HFFc6 (cell line): ENCODE measurements around the gene AUTS2. TPM values are rescaled to one million over a fixed set of nuclear protein-coding genes. Genes with fewer than 3 reads are reported as not detected.

Source experiments
- DNase-seq: peaks from one replicate; pipeline ENCODE4 v3.0.0-alpha.2; 2018
- H3K27ac Mint-ChIP-seq: 2 replicates; pipeline ENCODE4 v1.8.0; 2020; ENCODE audit warnings: mild to moderate bottlenecking, mixed read lengths
- H3K27me3 Mint-ChIP-seq: 2 replicates; pipeline ENCODE4 v1.8.0; 2021; ENCODE audit warnings: mild to moderate bottlenecking, moderate library complexity, mixed read lengths; ENCODE audit not compliant: insufficient read depth
- H3K36me3 Mint-ChIP-seq: 2 replicates; pipeline ENCODE4 v1.8.0; 2021; ENCODE audit warnings: low read depth, mixed read lengths
- H3K4me1 Mint-ChIP-seq: 2 replicates; pipeline ENCODE4 v1.8.0; 2020; ENCODE audit warnings: low read depth, mixed read lengths
- H3K4me3 Mint-ChIP-seq: 2 replicates; pipeline ENCODE4 v1.8.0; 2020; ENCODE audit warnings: mild to moderate bottlenecking, moderate library complexity, mixed read lengths
- H3K9me3 Mint-ChIP-seq: 2 replicates; pipeline ENCODE4 v1.8.0; 2020; ENCODE audit warnings: mild to moderate bottlenecking, mixed read lengths
- CTCF ChIP-seq: fragments of 200-600 bp; sonication (generic); IDR thresholded peaks from 2 replicates; pipeline ENCODE4 v1.5.0; 2021; ENCODE audit warnings: antibody characterized with exemption, mild to moderate bottlenecking
- total RNA-seq, 6 experiments: library from RNA; stranded (reverse); fragmentation: NEBNext Ultra II Directional; extraction: Animal tissue kit (Norgen Biotek cat#: 25700); gene quantifications; 2 replicates in 1 of 6; 3 replicates in 5 of 6; pipeline ENCODE4 v1.2.3, GENCODE V29; 2021

The AUTS2 gene
- total RNA-seq, 6 experiments from 2014 or later = 0.02 to 0.19 (median 0.16) TPM; not detected in 2

- Mint-ChIP-seq H3K4me1 (no peaks in the 10 kb centered on the region), H3K27me3 (no peaks in the 10 kb centered on the region), H3K27ac (no peak overlapping the region), H3K4me3 (no peak overlapping the region), H3K9me3 (peaks cover 41% of the 10 kb centered on the region), H3K36me3 (no peaks in the 10 kb centered on the region; the same call in 1 of the 2 replicates)
- no peak for DNase-seq
- TF ChIP-seq CTCF = no peak
Measured at GRCh38 chr7:69982197-69982596, 383.9 kb downstream of the AUTS2 start.

- Mint-ChIP-seq H3K36me3 (no peaks in the 10 kb centered on the region; the same call in 1 of the 2 replicates), H3K27me3 (no peaks in the 10 kb centered on the region; the same call in 1 of the 2 replicates), H3K27ac (no peak overlapping the region), H3K4me1 (no peaks in the 10 kb centered on the region), H3K9me3 (peaks cover 52% of the 10 kb centered on the region), H3K4me3 (no peak overlapping the region)
- no peak for TF ChIP-seq CTCF
- no peak for DNase-seq
Measured at GRCh38 chr7:69989551-69989950, 391.3 kb downstream of the AUTS2 start.

DNA sequence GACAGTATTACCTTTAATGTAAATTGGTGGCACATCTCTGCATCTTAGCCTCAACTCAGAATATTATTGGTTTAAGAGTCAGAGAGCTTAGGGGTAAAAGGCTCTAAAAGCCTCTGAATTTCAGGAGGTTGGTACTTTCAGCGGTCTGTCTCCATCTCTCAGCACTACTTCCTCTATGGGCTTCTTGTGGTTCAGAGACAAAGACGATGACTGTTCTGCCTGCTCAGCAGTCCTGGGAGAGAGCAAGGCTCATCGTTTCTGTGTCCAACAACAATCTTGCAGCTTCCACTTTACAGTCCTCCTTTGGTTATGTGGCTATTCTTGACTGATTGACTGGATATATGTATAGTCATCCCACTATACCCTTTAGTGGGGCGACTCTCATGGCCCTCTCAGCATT lies 394.7 kb downstream of the AUTS2 start:
- TF ChIP-seq CTCF = no peak
- no peak overlapping the region for H3K4me3 Mint-ChIP-seq
- H3K9me3 Mint-ChIP-seq = peaks cover 58% of the 10 kb centered on the region
- no peak overlapping the region for H3K27ac Mint-ChIP-seq
- DNase-seq = no peak
- no peaks in the 10 kb centered on the region for H3K4me1 Mint-ChIP-seq
- no peaks in the 10 kb centered on the region for H3K36me3 Mint-ChIP-seq
- H3K27me3 Mint-ChIP-seq = no peaks in the 10 kb centered on the region; the same call in 1 of the 2 replicates

GRCh38 chr7:69994218-69994617 lies 395.9 kb downstream of the AUTS2 start:
- no peaks in the 10 kb centered on the region for H3K36me3 Mint-ChIP-seq
- no peaks in the 10 kb centered on the region for H3K4me1 Mint-ChIP-seq
- DNase-seq = no peak
- H3K27me3 Mint-ChIP-seq = no peaks in the 10 kb centered on the region
- H3K27ac Mint-ChIP-seq = no peak overlapping the region
- peaks cover 52% of the 10 kb centered on the region for H3K9me3 Mint-ChIP-seq
- no peak overlapping the region for H3K4me3 Mint-ChIP-seq
- no peak for TF ChIP-seq CTCF

DNA sequence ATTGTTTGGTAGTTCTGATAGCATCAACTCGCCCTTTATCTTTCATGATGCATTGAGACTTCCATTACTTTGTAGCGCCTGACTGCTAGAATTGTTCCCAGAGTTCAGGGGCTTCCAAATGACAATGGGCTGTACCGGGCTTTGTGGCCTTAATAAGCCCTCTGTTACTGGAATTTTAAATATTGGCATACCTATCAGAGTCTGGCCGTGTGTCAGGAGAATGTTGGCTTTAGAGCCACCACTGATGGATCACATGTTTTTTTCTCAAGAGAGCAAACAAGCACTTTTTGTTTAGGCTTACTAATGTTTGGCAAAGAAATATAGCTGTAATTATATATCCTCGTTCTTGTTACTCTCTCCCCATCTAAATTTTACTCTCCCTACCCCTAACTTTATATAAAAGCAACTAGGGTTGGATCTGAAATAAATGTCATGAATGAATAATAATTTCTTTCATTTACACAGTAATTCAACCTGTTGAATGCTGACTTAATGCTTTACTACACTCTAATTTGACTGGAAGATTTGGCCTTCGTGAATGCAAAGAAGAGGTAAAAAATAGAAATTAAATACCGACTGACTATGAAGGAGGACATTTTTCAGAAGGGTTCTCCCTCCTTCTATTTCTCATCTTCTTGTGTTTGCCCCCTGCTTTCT lies 396.7 kb downstream of the AUTS2 start:
- Mint-ChIP-seq H3K27ac (no peak overlapping the region), H3K4me3 (no peak overlapping the region), H3K4me1 (no peaks in the 10 kb centered on the region), H3K9me3 (peaks cover 51% of the 10 kb centered on the region), H3K36me3 (no peaks in the 10 kb centered on the region), H3K27me3 (no peaks in the 10 kb centered on the region)
- no peak for TF ChIP-seq CTCF
- DNase-seq = no peak
